ENCODE measurements around the gene SMC4.

Gene SMC4

GRCh38 chr3:160395297-160395696 is 4.2 kb upstream of the SMC4 start:
- DNase-seq (ENCODE audit: low read depth) = no peak

DNA sequence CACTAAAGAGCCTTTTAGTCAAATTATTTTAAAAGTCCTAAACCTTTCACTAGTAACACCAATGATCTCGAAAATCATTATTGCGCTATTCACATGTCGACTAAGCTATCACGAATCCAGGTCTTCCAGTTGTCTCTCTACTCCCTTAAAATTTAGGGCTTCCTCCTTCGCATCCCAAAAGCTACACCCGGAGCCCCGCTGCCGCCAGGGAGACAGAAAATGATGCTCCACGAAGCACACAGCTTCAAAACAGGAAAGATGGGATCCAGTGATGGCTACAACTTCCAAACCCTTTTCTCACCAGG is 678 bp upstream of the SMC4 start:
- DNase-seq (ENCODE audit: low read depth) = no peak

- DNase-seq (ENCODE audit: low read depth) = no peak
Measured at GRCh38 chr3:160400030-160400701, 716 bp downstream of the SMC4 start.

GRCh38 chr3:160400702-160401150 is 1.3 kb downstream of the SMC4 start:
- no peak for DNase-seq (ENCODE audit: low read depth)

GRCh38 chr3:160401291-160402095 is 2.0 kb downstream of the SMC4 start:
- DNase-seq (ENCODE audit: low read depth) = no peak

DNA sequence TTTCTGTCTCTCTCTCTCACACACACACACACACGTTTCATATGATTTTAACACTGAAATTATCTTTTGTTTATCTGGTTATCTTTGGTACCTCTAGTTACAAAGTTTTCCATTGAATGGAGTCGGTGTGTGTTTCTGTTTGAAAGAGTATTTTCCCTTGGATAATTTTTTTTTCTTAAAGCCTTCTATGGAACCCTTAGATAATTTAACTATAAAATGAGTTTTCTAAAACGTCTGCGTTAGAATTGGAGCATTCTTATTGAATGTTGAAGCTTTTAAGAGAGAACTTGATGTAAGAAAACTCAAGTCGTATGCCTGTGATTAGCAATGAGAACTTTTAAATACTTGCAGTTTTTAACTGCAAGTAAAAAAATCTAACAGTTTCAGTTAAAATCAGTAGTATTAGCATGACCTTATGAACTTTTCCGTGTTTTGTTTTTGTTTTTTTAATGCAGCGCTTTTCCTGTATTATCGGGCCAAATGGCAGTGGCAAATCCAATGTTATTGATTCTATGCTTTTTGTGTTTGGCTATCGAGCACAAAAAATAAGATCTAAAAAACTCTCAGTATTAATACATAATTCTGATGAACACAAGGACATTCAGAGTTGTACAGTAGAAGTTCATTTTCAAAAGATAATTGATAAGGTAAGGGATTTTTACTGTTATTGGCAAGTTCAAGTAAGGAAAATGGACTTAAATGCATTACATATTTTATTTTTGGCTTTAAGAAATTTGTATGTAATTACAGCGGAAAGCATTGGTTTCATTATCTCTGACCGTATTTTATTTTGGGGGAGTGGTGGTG is 3.0 kb downstream of the SMC4 start:
- no peak for DNase-seq (ENCODE audit: low read depth)

- no peak for DNase-seq (ENCODE audit: low read depth)
Measured at GRCh38 chr3:160403028-160403545, 3.6 kb downstream of the SMC4 start.

DNA sequence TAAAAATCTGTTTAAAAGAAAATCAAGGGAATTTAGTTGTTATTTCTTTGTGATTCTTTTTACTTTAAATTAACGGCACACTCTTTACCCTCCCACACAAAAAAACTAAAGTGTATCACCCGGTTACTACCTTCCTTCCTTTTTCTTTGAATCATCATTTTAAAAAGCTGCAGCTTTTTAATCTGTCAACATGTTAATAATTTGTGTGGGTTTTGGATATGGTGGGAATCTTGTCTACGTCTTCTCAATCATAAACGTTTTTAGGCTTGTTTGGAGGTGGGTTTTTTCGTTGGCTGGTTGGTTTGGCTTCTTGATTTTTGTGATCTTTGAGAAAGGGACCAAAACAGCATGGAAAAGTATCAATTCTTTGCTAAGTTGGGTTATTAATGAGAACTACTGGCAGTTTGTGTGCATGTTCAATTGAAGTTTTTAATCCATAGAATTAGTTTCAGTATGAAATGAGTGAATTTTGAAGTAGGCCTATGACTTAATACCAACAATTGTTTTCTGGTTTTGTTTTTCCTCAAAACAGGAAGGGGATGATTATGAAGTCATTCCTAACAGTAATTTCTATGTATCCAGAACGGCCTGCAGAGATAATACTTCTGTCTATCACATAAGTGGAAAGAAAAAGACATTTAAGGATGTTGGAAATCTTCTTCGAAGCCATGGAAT is 4.5 kb downstream of the SMC4 start:
- DNase-seq (ENCODE audit: low read depth) = no peak

DNA sequence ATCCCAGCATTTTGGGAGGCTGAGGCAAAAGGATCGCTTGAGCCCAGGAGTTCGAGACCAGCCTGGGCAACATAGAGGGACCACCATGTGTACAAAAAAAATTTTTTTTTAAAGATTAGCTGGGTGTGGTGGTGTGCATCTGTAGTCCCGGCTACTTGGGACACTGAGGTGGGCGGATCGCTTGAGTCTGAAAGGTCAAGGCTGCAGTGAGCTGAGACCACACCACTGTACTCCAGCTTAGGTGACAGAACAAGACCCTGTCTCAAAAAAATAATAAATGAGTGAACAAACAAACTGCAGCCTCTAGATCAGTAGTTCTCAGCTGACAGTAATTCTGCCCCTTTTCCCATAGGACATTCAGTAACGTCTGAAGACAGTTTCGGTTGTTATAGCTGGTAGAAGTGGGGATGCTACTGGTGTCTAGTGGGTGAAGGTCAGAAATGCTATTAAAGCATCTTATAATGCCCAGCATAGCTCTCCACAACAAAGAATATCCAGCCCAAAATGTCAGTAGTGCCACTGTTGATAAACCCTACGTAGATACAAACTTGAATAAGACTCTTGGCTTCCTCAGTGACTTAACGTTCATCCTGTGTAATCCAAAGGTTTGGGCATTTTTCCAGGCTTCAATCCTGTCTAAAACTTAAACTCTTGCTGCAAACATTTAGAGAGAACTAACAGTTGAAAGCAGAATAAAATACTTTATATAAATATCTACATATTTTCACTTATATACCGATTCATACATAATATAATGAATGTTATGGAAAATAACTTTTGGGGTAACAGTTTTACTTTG is 10.6 kb downstream of the SMC4 start:
- DNase-seq (ENCODE audit: low read depth) = no peak

DNA sequence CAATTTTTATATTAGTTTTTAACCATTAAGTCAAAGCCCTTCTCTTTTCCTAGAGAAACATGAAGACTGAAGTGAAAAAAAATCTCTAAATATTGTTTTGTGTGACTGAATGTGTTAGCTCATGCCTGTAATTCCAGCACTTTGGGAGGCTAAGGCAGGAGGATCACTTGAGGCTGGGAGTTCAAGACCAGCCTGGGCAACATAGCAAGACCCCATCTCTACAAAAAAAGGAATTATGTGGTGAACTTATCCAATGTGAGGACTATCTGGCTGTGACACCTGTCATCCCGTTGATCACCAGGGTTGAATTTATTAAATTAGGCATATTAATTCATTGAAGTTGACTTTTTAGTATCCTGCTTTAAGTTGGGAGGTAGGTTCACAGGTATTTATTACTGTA is 13.0 kb downstream of the SMC4 start:
- no peak for DNase-seq (ENCODE audit: low read depth)

DNA sequence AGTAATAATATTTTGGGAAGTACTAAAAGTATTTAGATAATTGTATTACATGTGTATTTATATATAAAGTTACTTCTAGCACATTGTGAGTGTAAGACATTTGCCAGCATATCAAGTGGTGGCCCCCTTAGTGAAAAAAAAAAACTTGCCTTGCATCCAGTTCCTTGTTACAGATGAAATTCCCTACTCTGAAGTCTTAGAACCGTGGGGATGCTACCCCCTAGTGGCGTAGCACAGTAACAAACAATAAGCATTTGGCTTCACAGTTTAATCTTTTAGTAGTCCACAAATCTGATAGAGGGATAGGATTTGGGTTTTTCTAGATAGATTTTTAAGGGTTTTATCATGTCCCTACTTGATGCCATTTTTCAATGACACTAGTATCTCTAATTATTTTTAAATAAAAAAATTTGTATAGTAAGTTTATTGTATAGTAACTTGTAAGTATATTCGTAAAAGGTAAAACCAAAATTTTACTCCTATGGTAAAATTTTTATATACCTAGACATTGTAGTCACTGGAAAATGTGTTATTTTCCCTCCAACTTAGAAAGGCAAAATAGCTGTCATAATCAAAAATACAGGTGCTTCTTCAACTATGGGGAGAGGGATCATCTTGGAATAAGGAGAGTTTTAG is 14.3 kb downstream of the SMC4 start:
- no peak for DNase-seq (ENCODE audit: low read depth)

DNA sequence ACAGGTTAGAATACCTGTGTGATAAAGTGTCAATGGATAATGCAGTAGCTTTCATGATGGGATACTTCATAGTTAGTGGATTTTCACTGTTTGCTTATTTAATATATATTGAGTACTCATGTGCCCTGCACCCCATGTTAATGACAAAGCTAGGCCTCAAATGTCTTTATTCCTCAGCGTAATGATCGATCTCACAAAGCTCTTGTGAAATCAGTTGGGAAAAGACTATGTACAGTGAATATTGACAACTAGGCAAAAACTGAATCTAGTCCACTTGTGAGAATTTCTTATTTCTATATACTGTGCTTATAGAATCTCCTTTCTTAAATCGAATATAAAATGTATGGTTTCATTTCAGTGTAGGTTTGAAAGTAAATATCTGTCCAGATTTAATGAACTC is 17.9 kb downstream of the SMC4 start:
- DNase-seq (ENCODE audit: low read depth) = no peak

DNA sequence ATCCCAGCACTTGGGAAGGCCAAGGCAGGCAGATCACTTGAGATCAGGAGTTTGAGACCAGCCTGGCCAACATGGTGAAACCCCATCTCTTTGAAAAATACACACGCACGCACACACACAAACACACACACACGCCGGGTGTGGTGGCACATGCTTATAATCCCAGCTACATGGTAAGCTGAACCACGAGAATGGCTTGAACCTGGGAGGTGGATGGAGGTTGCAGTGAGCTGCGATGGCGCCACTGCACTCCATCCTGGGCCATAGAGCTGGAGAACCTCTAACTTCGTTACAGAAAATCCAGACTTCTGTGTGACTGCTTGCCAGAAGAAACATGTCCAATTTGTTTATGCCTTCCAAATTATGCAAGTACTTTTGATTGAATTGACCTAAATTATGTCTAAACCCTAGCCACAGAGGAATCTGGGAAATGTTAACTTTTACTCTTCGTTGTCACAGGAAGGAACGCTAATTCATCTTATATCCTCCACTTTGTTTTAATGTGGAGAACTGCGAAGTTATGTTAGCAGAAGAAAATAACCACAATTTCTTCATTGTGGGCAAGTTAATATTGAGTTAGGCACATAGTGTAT is 28.5 kb downstream of the SMC4 start:
- DNase-seq (ENCODE audit: low read depth) = no peak

DNA sequence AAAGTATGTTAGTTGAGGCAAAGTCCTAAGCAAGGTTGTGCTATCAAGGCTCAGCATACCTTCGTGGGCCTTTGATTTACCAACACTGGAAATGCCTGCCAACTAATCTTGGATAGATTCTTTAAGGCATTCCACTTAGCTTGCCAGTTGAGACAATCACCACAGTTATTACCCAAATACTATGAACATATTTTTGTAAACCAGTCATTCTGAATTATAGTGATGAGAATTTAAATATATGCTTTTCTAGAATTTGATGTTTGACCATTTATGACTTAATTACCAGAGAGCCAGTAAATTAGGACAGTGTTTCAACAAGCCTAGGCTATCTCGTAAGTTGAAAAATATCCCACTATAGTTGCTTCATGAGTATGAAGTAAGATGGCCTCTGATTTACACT is 34.6 kb downstream of the SMC4 start:
- no peak for DNase-seq (ENCODE audit: low read depth)

GRCh38 chr3:160435095-160435494 is 35.6 kb downstream of the SMC4 start:
- DNase-seq (ENCODE audit: low read depth) = no peak

DNA sequence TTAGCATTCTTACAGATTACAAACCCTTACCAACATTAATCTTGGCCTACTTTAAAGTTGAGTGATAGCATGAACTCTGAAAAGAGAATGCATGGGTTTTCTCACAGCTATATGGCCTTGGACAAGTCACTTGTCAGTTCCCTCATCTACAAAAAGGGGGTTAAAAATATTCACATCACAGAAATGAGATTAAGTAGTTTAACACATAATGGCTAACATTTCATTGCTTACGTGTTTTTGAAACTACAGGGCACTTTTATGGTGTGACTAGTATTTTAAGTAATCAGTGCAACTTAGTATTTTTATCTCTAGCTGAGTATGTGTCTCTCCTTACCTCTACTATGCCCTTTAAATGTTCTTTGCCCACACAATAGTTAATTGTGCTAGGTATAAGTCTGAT is 36.3 kb downstream of the SMC4 start:
- DNase-seq (ENCODE audit: low read depth) = no peak

GRCh38 chr3:160437083-160437455 is 37.6 kb downstream of the SMC4 start:
- DNase-seq (ENCODE audit: low read depth) = no peak

DNA sequence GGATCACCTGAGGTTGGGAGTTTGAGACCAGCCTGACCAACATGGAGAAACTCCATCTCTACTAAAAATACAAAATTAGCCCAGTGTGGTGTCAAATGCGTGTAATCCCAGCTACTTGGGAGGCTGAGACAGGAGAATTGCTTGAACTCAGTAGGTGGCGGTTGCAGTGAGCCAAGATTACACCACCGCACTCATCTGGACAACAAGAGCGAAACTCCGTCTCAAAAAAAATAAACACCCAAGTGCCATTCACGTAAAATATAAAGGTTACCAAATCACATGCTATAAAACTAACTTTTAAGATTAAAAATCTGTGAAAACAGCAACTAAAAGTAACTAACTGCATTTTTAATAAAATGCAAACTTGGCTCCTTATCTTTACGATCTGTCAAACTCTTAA is 41.2 kb downstream of the SMC4 start:
- no peak for DNase-seq (ENCODE audit: low read depth)

DNA sequence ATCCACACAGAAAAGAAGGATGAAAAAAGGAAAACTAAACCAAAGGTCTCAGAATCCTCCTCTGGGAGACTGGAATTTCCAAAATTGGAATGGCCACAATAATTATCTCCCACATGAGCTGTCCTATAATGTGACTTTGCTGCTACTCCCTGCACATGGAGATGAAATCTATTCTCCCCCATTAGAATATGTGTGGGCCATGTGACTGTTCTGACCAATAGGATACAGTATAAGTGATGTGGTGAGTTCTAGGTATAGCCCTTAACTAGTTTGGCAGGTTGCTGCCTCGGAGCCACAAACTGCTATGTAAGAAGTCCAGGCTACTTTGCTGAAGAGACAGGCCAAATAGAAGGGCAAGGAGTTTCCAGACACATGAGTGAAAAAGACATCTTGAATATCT is 45.0 kb downstream of the SMC4 start:
- no peak for DNase-seq (ENCODE audit: low read depth)

DNA sequence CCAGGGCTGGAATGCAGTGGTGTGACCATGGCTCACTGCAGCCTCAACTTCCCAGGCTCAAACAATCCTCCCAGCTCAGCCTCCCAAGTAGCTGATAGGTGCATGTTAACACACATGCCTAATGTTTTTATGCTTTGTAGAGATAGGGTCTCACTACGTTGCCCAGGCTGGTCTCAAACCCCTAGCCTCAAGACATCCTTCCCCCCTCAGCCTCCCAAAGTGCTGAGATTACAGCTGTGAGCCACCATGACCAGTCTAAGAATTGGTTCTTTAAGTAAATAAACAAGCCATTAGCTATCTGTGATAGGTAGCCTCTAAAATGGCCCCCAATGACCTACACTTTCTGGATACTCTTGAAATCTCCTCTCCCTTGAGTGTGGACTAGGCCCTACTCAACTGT is 46.4 kb downstream of the SMC4 start:
- no peak for DNase-seq (ENCODE audit: low read depth)

Data from HS-27A (cell line).